ENCODE measurements around the gene XPO4.
"Not testable (repeated sequence)": the region's sequence is repeated elsewhere in the genome, so short reads cannot be mapped to it uniquely, and the experiment has no call there.

The XPO4 gene

DNA sequence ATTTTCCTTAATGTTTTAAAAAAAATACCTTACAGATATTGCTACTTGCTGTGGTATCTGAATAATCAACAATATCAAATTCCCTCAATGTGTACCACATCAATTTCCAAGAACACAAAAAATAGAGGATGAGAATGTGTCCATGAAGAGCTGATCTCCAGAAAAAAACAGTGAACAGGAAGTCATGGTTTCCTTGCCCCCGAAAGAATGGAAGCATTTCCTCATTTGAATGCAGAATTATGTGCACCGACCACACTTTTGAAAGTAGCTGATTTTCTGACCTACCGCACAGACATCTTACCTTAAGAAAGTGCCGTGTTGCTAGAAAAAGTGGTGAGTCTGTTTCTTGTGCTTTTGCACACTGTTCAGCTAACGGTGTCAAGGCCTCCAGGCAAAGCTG lies 115.4 kb downstream of the XPO4 start:
- DNase-seq: no peak

DNA sequence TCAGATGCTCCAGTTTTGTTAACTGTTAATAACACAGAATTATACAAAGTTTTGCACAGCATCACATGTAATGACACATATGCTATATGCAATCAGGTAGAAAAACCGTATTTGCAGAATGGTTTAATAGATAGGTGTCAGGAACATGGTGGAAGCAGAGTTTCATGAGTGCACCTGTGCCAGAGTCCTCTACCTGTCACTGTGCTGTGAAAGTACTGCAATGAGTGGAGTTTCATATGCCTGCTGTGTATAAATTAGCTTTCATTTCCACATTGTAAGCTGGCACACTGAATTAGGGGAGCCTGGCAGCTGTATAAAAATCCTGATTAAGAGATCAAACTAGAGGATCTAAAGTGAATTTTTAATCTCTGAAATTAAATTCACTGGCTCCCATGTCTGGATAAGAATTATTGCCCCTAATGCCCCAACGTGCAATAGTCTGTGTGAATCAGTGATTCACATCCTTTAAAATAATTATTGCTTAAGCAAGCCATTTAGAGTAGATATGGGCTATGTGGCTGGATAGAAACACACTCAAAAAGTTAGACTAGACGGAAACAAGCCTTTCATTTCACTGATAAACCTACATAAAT lies 120.3 kb downstream of the XPO4 start:
- no peak for DNase-seq

DNA sequence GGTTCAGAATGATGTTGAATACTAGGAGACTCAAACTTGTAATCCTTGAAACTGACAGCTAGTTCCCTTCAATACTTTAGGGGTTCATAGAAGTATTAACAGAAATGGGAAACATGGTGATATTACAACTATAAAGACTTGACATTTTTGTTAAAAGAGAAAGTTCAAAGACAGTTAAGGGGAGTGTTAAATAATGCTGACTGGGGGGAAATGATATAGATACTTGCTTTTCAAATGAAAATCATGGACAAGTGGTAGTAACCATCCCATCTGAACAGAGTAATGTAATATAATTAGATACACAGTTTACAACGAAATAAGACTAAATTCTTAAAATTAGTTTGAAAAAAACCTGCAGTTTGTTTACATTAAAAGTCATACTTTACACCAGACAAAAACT lies 122.2 kb downstream of the XPO4 start:
- no peak for DNase-seq

DNA sequence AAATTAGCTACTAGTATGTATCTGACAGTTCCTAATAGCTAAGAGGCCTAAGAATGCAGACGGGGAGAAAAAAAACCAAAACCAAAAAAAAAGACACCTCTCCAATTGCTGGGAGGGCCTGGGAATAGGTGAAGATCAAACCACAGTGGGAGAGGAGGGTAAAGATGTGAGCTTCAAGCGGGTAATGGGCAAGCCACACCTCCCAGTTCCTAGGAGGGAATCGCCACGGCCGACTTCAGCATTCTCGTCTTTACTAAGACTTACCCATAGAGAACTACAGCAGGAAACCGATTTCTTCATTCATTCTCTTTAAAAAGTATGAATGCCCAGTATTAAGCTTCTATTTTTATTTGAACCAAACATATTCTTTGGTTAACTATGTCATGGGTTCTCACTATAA lies 123.1 kb downstream of the XPO4 start:
- DNase-seq: no peak

DNA sequence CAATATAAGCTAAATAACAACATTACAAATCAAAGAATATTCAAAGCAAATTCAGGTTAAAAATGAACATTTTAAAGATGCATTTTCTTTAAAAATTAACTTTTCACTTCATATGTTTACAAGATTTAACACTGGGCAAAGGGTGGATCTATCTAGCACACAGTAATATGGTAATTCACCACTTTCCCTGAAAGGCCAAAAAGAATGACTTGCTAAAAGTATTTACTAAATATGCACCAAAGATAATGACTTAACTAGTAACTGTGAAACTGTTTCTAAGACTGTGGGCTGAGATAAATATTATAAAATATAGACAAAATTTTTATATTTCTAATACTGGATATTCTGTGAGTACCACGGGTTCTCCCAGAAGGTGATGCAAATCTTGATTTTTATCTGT lies 124.2 kb downstream of the XPO4 start:
- DNase-seq: no peak

DNA sequence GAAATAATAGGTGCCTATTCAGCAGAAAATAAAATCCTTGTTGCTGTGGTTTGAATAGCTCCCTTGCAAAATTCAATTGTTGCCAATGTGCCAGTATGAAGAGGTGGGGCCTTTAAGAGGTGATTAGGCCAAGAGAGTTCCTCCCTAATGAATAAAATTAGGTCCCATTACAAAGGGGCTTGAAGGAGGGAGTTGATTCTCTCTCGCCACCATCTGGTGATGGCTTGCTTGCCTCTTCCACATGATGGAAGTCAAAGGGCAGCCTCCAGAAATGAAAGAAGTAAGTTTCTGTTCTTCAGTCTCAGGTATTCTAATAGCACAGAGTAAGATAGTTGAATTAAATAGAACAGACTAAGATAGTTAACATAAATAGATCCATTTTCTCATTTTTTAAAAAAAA lies 125.8 kb downstream of the XPO4 start:
- DNase-seq: no peak

DNA sequence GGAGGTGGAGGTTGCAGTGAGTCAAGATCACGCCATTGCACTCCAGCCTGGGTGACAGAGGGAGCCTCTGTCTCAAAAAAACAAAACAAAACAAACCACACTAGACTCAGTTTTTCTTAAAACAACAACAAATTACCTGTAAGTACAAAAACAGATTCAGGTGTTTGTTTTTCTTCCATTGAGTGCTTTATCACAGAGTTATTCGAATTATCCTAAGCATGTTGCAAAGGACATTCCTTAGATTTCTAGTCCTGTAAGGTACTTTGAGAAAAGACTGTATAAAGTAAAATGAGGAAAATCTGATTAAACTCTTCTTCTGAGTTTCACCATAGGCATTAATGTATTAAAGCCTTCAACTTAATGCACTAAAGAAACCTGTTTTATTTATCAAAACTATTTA lies 126.6 kb downstream of the XPO4 start:
- DNase-seq: no peak

DNA sequence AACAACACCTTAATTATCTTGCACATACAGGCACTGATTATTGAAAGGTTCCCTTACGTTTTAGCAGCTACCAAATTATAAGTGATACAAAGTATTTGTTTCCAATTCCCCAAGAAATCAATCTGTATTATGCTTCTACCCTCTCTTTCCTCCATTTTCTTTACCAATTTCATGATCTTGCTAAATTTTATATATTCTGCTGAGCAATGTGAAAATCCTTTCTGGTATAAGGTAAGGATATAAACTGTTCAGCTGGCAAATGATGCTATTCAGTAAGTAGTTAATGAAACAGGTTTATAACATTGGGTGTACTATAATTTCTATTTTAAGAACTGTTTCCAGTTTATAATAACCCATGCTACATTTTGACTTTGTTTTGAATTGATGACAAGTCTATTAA lies 127.8 kb downstream of the XPO4 start:
- DNase-seq: no peak

DNA sequence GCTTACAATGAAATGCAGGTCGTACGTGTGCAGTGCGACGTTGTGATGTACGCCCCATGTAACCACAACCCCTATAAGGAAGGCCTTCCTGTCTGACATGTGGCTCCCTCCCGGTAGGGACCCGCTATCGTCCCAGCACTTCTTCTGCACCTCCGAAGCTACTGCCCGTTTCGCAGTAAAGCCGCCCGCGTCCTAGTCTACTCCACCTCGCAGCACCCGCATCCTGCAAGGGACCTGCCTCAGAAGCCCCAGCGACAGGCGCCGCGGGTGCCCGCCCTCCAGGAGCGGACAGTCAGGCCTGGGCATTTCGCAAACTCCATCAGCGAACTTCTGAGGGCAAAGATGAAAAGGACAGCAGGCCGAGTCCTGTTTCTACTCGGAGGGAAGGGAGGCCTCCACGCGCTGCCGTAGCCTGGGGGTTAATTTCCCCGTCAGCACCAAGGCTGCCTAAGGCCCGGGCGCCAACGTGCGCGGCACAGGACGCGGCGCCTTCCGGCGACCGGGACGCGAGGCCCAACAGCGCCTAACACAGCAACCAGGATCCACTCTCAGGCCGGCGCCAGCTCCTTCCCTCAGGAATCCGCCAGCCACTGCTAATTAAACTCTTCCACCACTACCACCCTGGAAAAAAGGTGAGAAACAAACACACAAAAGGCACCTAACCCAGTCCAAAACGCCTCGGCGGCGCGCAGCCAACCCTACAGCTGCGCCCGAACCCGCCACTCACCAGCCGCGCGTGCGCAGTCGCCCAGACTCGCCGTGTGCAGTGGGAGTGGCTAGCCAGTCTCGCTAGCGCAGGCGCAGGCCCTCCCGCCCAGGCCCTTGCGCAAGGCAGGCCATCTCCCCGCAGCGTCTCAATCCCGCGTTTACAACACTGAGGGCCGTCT lies 129.1 kb downstream of the XPO4 start, which contains the start of gene EEF1AKMT1:
EEF1AKMT1 (minus strand) TSS at position 768 of the 887 bp plus-strand sequence. CDS start 16,363 bp downstream, outside the sequence.
- peak; percentile 45 to 94 (median 81) for DNase-seq

DNA sequence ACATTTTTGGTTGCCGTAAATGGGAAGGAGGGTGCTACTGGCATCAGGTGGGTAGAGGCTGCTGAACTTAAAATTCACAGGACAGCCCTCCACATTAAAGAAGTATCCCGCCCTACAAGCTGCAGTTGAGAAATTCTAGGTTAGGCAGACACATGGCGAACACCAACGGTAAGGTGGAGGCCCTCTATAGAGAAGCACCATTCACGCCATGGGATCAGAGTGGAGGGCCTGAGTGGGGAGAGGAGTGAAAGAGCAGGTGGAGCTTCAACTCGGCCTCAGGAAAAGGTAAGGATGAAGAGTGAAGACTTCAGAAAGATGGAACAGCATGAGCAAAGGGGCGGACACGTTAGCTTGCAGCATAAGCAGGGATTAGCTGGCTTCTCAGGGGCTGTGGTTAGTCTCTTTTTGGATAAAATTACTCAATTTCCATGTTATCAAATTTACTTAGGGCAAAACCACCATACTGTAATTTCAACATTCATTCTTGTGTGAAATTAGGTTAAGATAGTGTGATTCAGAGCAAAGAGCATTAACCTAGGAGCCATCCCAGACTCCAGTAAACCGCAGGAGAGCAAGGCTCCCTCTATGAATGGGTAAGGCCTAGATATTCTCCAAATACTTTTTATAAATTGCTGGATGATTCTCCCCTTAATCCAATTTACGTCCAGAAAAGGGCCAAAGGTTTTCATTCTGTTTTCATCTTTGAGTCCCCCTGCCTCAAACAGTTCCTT lies 130.0 kb downstream of the XPO4 start:
- no peak for DNase-seq

DNA sequence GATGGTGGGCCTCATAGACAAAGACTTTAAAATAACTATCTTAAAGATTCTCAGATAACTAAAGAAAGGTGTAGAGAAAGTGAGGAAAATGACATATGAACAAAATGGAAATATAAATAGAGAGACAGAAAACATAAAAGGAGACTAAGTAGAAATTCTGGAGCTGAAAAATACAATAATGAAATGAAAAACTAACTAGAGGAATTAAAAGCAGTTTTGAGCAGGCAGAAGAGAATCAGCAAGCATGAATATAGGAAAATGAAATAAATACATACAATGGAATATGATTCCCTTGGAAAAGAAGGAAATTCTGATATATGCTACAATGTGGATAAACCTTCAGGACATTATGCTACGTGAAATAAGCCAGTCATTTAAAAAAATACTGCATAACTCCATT lies 132.7 kb downstream of the XPO4 start:
- no peak for DNase-seq

DNA sequence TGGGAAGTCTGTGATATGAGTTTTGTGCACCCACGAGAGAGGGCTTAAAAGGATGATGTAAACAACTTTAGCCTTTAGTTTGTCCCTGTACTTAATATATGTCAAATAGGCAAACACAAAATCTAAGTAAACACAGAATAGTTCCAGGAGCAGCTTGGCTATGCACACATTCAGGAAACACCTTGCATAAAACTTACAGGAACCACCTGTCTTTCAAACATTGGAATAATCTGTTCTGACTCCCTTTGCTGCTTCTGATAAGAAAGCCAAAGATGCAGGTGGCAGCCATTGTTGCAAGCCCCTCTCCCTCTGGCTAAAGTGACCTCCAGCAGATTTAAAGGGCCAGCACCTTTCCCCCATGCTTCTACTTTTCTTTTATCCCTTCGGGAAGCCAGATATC lies 133.5 kb downstream of the XPO4 start:
- no peak for DNase-seq

DNA sequence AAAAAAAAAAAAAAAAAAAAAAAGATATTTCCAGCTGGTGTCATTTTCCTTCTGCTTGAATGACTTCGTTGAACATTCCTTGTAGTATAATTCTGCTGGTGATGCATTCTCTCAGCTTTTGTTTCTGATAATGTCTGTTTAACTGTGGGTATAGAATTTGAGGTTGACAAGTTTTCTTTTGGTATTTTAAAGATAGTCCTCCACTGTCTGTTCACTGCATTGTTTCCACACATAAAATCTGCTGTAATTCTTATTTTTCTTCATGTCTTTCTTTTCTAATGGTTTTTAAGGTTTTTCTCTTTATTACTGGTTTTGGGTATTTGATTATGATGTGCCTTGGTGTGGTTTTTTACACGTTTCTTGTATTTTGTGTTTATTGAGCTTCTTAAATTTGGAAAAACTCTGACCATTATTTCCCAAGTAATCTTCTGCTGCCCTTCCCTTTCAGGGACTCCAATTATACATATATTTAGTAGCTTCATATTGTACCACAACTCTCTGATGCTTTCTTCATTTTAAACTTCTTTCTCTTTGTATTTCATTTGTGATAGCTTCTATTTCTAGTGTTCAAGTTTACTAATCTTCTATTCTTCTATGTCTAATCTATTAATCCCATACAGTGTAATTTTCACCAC lies 135.1 kb downstream of the XPO4 start:
- no peak for DNase-seq

DNA sequence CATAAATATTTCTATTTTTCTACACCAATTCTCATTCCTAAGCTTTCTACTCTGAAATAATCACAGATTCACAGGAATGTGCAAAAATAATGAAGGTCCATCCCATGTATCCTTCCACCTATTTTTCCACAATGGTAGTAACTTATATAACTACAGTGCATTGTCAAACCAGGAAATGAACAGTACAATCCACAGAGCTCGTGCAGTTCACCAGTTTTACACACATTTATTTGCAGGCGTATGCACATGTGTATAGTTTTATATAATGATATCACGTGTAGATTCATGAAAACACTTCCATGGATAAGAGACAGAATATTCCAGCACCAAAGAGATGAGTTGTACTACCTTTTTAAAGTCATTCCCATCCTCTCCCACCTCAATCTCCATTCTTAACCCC lies 141.7 kb downstream of the XPO4 start:
- no peak for DNase-seq

DNA sequence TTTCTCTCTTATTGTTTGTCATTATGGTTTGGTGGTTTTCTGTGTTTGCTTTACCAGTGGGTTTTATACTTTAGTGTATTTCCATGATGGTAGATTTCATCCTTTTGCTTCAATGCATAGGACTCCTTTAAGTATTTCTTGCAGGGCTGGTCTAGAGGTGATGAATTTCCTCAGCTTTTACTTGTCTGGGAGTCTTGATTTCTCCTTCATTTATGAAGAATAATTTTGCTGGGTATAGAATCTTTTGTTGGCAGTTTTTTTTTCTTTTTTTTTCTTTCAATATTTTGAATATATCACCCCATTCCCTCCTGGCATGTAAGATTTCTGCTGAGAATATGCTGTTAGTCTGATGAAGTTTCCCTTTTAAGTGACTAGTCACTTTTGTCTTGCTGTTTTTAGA lies 148.5 kb downstream of the XPO4 start:
- no peak for DNase-seq

DNA sequence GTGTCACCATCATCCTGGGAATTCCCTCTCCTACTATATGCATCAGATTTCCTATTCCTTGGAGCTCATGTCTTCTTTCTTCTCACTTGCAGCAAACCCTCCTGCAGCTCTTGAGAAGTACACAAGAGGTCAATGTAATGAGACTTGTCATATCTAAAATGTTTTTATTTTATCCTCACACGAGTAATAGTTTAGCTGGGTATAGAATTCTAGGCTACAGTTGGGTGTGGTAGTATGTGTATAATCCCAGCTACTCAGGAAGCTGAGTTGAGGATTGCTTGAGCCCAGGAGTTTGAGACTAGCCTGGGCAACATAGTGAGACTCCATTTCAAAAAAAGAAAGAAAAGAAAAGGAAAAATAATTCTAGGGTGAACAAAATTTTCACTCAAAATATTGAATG lies 153.2 kb downstream of the XPO4 start:
- DNase-seq: no peak

DNA sequence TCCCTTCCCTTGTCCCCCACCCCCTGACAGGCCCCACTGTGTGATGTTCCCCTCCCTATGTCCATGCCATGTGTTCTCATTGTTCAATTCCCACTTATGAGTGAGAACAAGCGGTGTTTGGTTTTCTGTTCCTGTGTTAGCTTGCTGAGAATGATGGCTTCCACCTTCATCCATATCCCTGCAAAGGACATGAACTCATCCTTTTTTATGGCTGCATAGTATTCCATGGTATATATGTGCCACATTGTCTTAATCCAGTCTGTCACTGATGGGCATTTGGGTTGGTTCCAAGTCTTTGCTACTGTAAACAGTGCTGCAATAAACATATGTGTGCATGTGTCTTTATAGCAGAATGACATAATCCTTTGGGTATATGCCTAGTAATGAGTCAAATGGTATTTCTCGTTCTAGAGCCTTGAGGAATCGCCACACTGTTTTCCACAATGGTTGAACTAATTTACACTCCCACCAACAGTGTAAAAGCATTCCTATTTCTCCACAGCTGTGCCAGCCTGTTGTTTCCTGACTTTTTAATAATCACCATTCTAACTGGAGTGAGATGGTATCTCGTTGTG lies 158.6 kb downstream of the XPO4 start:
- not testable (repeated sequence) for DNase-seq

DNA sequence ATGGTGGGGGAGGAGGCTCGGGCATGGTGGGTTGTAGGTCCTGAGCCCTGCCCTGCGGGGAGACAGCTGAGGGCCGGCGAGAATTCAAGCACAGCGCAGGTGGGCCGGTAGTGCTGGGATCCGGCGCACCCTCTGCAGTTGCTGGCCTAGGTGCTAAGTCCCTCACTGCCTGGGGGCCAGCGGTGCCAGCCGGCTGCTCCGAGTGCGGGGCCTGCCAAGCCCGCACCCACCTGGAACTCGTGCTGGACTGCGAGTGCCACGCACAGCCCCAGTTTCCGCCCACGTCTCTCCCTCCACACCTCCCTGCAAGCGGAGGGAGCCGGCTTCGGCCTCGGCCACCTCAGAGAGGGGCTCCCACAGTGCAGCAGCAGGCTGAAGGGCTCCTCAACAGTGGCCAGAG lies 162.5 kb downstream of the XPO4 start:
- DNase-seq: no peak

DNA sequence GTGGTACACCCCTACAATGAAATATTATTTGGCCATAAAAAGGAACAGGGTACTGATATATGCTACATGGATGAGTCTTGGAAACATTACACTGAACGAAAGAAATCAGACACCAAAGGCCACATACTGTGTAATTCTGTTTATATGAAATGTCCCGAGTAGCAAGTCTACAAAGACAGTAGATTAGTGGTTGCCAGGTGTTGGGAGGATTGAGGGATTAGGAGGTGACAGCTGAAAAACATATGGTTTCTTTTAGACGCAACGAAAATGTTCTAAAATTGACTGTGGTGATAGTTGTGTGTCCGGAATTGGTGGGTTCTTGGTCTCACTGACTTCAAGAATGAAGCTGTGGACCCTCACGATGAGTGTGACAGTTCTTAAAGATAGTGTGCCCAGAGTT lies 163.9 kb downstream of the XPO4 start:
- DNase-seq: no peak

DNA sequence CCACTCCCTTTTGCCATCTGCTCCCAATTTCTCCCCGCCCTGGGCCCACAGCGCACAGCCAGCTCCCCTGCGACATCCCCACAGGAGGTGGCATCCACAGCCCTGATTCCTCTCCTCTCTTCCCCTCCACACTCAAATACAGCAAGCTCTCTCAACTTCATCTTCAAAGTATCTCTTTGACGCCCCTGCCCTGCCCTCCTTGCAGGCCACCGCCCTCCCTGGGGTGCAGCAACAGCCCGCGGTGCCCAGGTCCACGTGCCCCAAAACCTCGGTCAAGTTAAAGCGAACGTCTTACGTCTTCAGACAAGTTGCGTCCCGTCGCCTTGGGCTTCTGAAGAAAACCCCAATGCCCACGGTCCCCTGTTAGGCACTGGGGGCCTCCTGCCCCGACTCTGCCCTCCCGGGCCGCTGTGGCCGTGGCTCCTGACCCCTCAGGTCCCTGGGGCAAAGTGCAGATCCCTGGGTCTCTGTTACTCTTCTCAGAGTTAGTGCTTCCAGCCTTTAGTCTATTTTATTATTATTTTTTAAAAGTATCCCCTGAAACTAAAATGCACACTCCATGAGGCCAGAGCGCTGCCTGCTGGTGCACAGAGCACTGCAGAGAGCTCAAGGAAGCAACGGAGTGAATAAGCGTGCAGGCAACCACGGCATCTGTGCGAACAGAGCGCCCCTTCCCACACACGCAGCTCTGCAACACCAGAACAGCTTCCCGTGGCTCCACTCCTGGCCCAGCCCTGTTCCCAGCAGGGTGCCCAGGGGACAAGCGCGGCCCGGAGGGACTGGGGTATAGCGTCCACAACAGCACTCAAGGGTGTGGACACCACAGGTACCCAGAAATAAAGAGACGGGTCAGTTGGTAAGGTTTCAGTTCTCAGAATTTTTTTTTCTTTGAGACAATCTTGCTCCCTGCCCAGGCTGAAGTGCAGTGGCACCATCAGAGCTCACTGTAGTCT lies 172.6 kb downstream of the XPO4 start:
- DNase-seq: no peak

Measured in amygdala (tissue), 56 donors.